Endothelial cell (in vitro differentiated cells): ENCODE data around the gene CHID1. TPM values are rescaled to one million over a fixed set of nuclear protein-coding genes. Genes with fewer than 3 reads are reported as not detected.

Experiments used
- DNase-seq: peaks from one replicate; pipeline ENCODE4 v3.0.0; 2021; ENCODE audit warnings: low spot score
- H3K27ac Mint-ChIP-seq: one replicate; pipeline ENCODE4 v1.8.0; 2021; ENCODE audit warnings: mixed read lengths, inconsistent platforms; ENCODE audit not compliant: unreplicated experiment
- H3K27me3 Mint-ChIP-seq: one replicate; pipeline ENCODE4 v1.8.0; 2021; ENCODE audit warnings: mild to moderate bottlenecking, moderate library complexity, mixed read lengths, inconsistent platforms; ENCODE audit not compliant: unreplicated experiment
- H3K36me3 Mint-ChIP-seq: one replicate; pipeline ENCODE4 v1.8.0; 2021; ENCODE audit warnings: mild to moderate bottlenecking, low read depth, mixed read lengths, inconsistent platforms; ENCODE audit not compliant: unreplicated experiment
- H3K4me1 Mint-ChIP-seq: one replicate; pipeline ENCODE4 v1.8.0; 2021; ENCODE audit warnings: mild to moderate bottlenecking, mixed read lengths, inconsistent platforms; ENCODE audit not compliant: unreplicated experiment
- H3K4me3 Mint-ChIP-seq: one replicate; pipeline ENCODE4 v1.8.0; 2021; ENCODE audit warnings: mild to moderate bottlenecking, mixed read lengths, inconsistent platforms; ENCODE audit not compliant: unreplicated experiment
- H3K9me3 Mint-ChIP-seq: one replicate; pipeline ENCODE4 v1.8.0; 2021; ENCODE audit warnings: mixed read lengths, inconsistent platforms; ENCODE audit not compliant: unreplicated experiment
- CTCF ChIP-seq: fragments of 200-600 bp; sonication (generic); IDR thresholded peaks from one replicate; pipeline ENCODE4 v1.5.0; 2021; ENCODE audit warnings: antibody characterized with exemption; ENCODE audit not compliant: unreplicated experiment
- total RNA-seq: library from RNA; stranded (reverse); fragmentation: NEBNext Ultra II Directional; extraction: Animal tissue kit (Norgen Biotek cat#: 25700); gene quantifications from one replicate; pipeline ENCODE4 v1.2.1, GENCODE V29; 2021; ENCODE audit not compliant: unreplicated experiment

Gene CHID1
- total RNA-seq, 1 donor from 2014 or later = 69.3 TPM

DNA sequence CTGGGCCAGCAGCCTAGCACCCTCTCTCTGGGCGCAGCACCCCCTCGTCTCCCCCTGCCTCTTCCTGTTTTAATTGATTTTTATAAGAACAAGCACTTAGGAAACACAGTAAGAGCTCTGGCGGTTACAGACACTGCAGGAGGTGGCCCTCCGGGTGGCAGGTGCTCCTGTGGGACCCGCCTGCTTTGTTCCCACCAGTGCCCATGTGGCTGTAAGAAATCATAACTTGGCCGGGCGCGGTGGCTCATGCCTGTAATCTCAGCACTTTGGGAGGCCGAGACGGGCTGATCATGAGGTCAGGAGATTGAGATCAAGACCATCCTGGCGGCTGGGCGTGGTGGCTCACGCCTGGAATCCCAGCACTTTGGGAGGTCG lies 49.5 kb downstream of the CHID1 start:
- DNase-seq = no peak
- no peak for TF ChIP-seq CTCF

DNA sequence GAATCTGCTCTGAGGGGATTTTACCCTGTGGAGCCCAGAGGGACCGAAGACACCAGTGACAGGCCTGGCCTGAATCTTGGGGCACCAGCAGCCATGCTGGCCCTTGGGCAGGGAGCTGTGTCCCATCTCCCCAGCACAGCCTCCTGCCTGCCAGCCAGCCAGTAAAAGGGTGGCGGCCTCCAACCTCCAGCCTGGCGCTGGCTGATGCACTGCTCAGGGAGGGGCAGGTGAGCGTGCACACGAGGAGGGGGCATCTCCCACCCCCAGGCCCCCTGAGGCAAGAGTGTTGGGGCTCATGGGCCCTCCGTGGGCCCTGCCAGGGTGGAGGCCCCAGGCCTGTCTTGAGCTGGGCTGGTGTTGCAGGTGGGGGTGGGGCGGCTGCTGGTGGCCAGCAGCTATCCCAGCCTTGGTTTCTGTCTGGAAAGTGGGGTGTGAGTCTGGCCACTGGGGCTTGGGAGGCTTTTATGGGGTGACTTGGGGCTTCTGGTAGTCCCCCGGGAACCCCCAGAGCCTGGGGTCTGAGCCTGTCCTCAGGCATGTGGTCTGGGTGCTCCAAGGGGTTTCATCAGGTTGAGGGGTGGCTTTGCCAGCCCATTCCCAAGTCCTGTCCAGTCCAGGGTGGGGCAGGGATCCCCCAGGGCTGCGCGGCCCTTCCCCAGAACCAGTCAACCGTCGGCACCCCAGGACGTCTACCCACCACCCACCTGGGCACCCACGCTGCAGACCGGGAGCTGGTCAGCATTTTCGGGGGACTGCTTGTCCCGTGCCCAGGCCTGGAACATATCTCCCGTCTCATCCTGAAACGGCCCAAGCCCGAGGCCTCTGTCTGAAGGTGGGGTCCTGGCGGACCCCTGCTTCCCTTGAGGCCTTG lies 50.1 kb downstream of the CHID1 start:
- Mint-ChIP-seq H3K9me3 (no peaks in the 10 kb centered on the region), H3K4me3 (no peak overlapping the region), H3K27ac (no peak overlapping the region), H3K4me1 (peaks cover 4% of the 10 kb centered on the region), H3K27me3 (peaks cover 29% of the 10 kb centered on the region), H3K36me3 (peaks cover 4% of the 10 kb centered on the region)
- no peak for TF ChIP-seq CTCF
- DNase-seq = no peak

More for the DNA sequence above, 49.5 kb downstream of the CHID1 start:
- Mint-ChIP-seq H3K27me3 (peaks cover 29% of the 10 kb centered on the region), H3K4me3 (no peak overlapping the region), H3K9me3 (no peaks in the 10 kb centered on the region), H3K27ac (no peak overlapping the region), H3K36me3 (peaks cover 4% of the 10 kb centered on the region), H3K4me1 (peaks cover 4% of the 10 kb centered on the region)

- H3K27ac Mint-ChIP-seq = no peak overlapping the region
- peaks cover 25% of the 10 kb centered on the region for H3K27me3 Mint-ChIP-seq
- no peak for TF ChIP-seq CTCF
- H3K4me1 Mint-ChIP-seq = peaks cover 4% of the 10 kb centered on the region
- peaks cover 4% of the 10 kb centered on the region for H3K36me3 Mint-ChIP-seq
- H3K9me3 Mint-ChIP-seq = no peaks in the 10 kb centered on the region
- no peak for DNase-seq
- no peak overlapping the region for H3K4me3 Mint-ChIP-seq
These were observed 51.0 kb downstream of the CHID1 start for GRCh38 chr11:859394-860131.

GRCh38 chr11:858762-859339 lies 51.8 kb downstream of the CHID1 start:
- TF ChIP-seq CTCF = no peak
- H3K4me1 Mint-ChIP-seq = peaks cover 4% of the 10 kb centered on the region
- DNase-seq = no peak
- H3K27me3 Mint-ChIP-seq = peaks cover 23% of the 10 kb centered on the region
- no peak overlapping the region for H3K4me3 Mint-ChIP-seq
- peaks cover 4% of the 10 kb centered on the region for H3K36me3 Mint-ChIP-seq
- no peaks in the 10 kb centered on the region for H3K9me3 Mint-ChIP-seq
- H3K27ac Mint-ChIP-seq = no peak overlapping the region
